Testis (tissue), 3 donors: ENCODE results near the gene KTI12. TPM values are rescaled to one million over a fixed set of nuclear protein-coding genes. Genes with fewer than 3 reads are reported as not detected.

Experiments used
- DNase-seq: peaks from one replicate; pipeline ENCODE4 v3.0.0-alpha.2; 2019
- H3K27ac ChIP-seq, 2 donors: fragments of 200-600 bp; sonication (generic); one replicate each; pipeline ENCODE4 v1.5.1; 2019
- H3K27me3 ChIP-seq: fragments of 200-600 bp; sonication (generic); one replicate; pipeline ENCODE4 v1.5.1; 2019
- H3K36me3 ChIP-seq: fragments of 200-600 bp; sonication (generic); one replicate; pipeline ENCODE4 v1.5.1; 2017; ENCODE audit warnings: low read depth; ENCODE audit errors: missing control alignments
- H3K4me1 ChIP-seq: fragments of 200-600 bp; sonication (generic); one replicate; pipeline ENCODE4 v1.5.1; 2019
- H3K4me3 ChIP-seq, 2 donors: fragments of 200-600 bp; sonication (generic); one replicate each; pipeline ENCODE4 v1.5.1; 2017 to 2019
- H3K9me3 ChIP-seq: fragments of 200-600 bp; sonication (generic); one replicate; pipeline ENCODE4 v1.5.1; 2017
- POLR2A ChIP-seq: fragments of 450-650 bp; IDR thresholded peaks from one replicate; pipeline ENCODE4 v1.6.1; 2017; ENCODE audit warnings: antibody characterized with exemption, mild to moderate bottlenecking, moderate library complexity
- WGBS, 2 donors: methylation state at CpG; one replicate each; pipeline ENCODE4 v1.1.5; 2018; 5-methylcytosine and 5-hydroxymethylcytosine counted together
- intact Hi-C: fragments of 100-400 bp; cut with DNase I; formaldehyde crosslinking; loops from one replicate; pipeline ENCODE4 v1.15.1; 2023; ENCODE audit warnings: low total_unique reads
- polyA plus RNA-seq: library from polyadenylated mRNA; stranded (reverse); fragments of 350-450 nt; fragmentation: Illumina TruSeq; extraction: RNeasy Lipid Tissue Mini Kit (QIAGEN cat#74804); gene quantifications from one replicate; pipeline ENCODE4 v1.2.3, GENCODE V29; 2014; ENCODE audit warnings: low read depth, low replicate concordance; ENCODE audit not compliant: insufficient read depth
- total RNA-seq, 2 donors: library from RNA; depleted of rRNA; stranded (reverse); fragments of >200 nt; gene quantifications; one replicate each; pipeline ENCODE4 v1.2.3, GENCODE V29; 2016
- TF ChIP-seq, protein P1 (sequence below), 3 experiments: fragments of 450-650 bp in 2 of 3; fragments of 200-600 bp in 1 of 3; sonication (generic) in 1 of 3; IDR thresholded peaks; one replicate each; pipeline ENCODE4 v1.5.1; 2016 to 2019; ENCODE audit warnings: antibody characterized with exemption in 3 of 3, mild to moderate bottlenecking in 2 of 3, moderate library complexity in 1 of 3

KTI12 gene
- total and polyA plus RNA-seq, 3 donors from 2014 or later: 10.6 to 15.7 (median 15.2) TPM

DNA sequence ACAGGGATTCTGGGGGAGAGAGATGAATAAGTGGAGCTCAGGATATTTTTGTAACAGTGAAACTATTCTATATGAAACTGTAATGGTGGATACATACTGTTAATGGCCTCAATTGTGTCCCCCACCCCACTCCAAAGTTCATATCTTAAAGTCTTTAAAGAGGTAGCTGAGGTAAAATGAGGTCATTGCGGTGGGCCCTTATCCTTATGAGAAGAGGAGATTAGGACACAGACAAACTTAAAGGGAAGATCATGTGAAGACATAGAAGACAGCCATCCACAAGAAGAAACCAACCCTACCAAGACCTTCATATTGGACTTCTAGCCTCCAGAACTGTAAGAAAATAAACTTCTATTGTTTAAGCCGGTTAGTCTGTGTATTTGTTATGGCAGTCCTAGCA, 11.6 kb upstream of the KTI12 start:
- no peaks in the 10 kb centered on the region for H3K36me3 ChIP-seq
- H3K27ac ChIP-seq: no peak overlapping the region
- TF ChIP-seq, protein P1, sequence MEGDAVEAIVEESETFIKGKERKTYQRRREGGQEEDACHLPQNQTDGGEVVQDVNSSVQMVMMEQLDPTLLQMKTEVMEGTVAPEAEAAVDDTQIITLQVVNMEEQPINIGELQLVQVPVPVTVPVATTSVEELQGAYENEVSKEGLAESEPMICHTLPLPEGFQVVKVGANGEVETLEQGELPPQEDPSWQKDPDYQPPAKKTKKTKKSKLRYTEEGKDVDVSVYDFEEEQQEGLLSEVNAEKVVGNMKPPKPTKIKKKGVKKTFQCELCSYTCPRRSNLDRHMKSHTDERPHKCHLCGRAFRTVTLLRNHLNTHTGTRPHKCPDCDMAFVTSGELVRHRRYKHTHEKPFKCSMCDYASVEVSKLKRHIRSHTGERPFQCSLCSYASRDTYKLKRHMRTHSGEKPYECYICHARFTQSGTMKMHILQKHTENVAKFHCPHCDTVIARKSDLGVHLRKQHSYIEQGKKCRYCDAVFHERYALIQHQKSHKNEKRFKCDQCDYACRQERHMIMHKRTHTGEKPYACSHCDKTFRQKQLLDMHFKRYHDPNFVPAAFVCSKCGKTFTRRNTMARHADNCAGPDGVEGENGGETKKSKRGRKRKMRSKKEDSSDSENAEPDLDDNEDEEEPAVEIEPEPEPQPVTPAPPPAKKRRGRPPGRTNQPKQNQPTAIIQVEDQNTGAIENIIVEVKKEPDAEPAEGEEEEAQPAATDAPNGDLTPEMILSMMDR (IDR thresholded peaks at IDR 0.05): no peak
- no peak for TF ChIP-seq POLR2A
- no peaks in the 10 kb centered on the region for H3K27me3 ChIP-seq
- no peaks in the 10 kb centered on the region for H3K4me1 ChIP-seq
- intact Hi-C loops: no loop called here
- no peaks in the 10 kb centered on the region for H3K9me3 ChIP-seq
- H3K4me3 ChIP-seq: no peak overlapping the region
- no peak for DNase-seq
- 81 to 84% methylated on average over 2 of the region's 2 CpGs for WGBS, 2 donors

DNA sequence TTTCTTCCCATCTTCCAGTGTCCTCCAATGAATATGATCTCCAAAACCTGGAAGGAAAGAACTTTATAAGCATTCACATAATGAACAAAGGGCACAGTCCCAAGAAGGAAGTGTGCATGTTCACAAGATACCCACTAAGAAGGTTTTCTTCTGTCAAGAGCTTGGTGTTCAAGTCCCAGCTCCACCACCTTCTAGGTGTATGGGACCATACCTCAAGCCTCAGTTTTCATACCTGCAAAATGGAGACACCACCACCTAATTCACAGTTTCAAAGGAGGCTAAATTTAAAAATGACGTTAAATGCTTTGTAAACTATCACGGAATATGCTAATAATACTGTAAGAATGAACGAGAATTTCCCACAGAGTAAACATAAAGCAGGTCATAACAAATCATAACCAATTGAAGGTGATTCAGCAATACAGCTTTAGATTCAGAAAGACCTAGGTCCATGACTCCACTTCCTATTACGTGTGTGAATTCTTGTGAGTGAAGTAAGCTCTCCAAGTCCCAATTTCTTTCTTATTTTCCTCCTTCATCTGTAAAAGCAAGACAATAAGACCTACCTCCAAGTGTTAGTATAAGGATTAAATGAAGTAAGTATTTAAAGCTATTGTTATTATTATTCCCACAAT, 8.1 kb upstream of the KTI12 start:
- no peak overlapping the region for H3K27ac ChIP-seq
- H3K27me3 ChIP-seq: no peaks in the 10 kb centered on the region
- TF ChIP-seq, protein P1 (IDR thresholded peaks at IDR 0.05): no peak
- no peak for TF ChIP-seq POLR2A
- H3K9me3 ChIP-seq: no peaks in the 10 kb centered on the region
- H3K4me1 ChIP-seq: no peaks in the 10 kb centered on the region
- no peak overlapping the region for H3K4me3 ChIP-seq
- intact Hi-C loops: no loop called here
- WGBS, 2 donors: 91 to 94% methylated on average over 4 of the region's 4 CpGs
- DNase-seq: no peak
- no peaks in the 10 kb centered on the region for H3K36me3 ChIP-seq

DNA sequence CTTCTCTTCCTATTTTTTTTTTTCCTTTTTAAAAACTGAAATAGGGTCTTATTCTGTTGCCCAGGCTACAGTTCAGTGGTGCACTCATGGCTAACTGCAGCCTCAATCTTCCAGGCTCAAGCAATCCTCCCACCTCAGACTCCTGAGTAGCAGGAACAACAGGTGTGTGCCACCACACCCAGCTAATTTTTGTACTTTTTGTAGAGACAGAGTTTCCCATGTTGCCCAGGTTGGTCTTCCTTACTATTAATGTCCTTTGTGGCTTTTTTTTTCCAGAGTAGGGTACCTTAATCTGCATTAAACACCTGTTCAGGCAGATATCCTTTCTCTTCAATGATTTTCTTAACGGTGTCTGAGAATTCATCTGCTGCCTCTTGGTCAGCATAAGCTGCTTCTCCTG, 4.3 kb upstream of the KTI12 start:
- H3K36me3 ChIP-seq: no peaks in the 10 kb centered on the region
- no peak for DNase-seq
- intact Hi-C loops: no loop called here
- no peak overlapping the region for H3K4me3 ChIP-seq
- H3K9me3 ChIP-seq: no peaks in the 10 kb centered on the region
- no peak overlapping the region for H3K27ac ChIP-seq
- H3K4me1 ChIP-seq: peaks cover 4% of the 10 kb centered on the region
- H3K27me3 ChIP-seq: no peaks in the 10 kb centered on the region
- 96 to 100% methylated on average over 1 of the region's 1 CpG for WGBS, 2 donors
- TF ChIP-seq, protein P1 (IDR thresholded peaks at IDR 0.05): no peak
- TF ChIP-seq POLR2A: no peak

DNA sequence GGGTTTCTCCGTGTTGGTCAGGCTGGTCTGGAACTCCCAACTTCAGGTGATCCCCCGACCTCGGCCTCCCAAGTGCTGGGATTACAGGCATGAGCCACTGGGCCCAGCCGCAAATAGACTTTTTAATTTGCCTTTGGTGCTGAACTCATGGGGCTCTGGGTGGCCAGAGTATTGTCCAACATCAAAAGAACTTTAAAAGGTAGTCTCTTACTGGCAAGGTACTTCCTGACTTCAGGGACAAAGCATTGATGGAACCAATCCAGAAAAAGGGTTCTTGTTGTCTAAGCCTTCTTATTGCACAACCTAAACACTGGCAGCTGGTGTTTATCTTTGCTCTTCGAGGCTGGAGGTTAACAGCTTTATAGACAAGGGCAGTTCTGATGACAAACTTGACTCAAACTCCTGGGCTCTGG, 3.8 kb upstream of the KTI12 start:
- Histone ChIP-seq H3K4me3 (no peak overlapping the region), H3K27ac (no peak overlapping the region), H3K36me3 (no peaks in the 10 kb centered on the region), H3K9me3 (no peaks in the 10 kb centered on the region), H3K27me3 (no peaks in the 10 kb centered on the region), H3K4me1 (peaks cover 4% of the 10 kb centered on the region)
- no peak for DNase-seq
- WGBS, 2 donors: 65 to 88% methylated on average over 3 to 5 of the region's 5 CpGs
- intact Hi-C loops: no loop called here
- TF ChIP-seq POLR2A: no peak
- TF ChIP-seq, protein P1 (IDR thresholded peaks at IDR 0.05): no peak

DNA sequence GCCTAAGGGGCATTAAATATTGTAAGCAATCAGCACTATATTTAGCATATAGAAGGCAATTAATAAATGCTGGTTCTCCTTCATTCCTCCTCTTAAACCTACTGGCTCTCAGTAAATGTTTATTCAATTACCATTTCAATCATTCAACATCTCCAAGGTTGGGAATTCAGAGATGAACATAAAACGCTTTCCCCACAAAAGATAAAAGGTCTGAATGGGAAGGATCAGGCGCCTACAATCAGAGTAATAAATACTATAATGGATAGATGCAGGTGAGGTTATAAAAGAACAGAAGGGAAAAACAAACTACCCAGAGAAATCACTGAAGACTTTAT, 407 bp upstream of the KTI12 start:
- H3K9me3 ChIP-seq: no peaks in the 10 kb centered on the region
- DNase-seq: no peak
- no peaks in the 10 kb centered on the region for H3K36me3 ChIP-seq
- intact Hi-C loops: no loop called here
- 69 to 71% methylated on average over 2 of the region's 2 CpGs for WGBS, 2 donors
- H3K27me3 ChIP-seq: no peaks in the 10 kb centered on the region
- TF ChIP-seq, protein P1 (IDR thresholded peaks at IDR 0.05): no peak
- no peak for TF ChIP-seq POLR2A
- peak overlapping the region; percentile 75 to 85 for H3K27ac ChIP-seq
- peaks cover 19% of the 10 kb centered on the region for H3K4me1 ChIP-seq
- H3K4me3 ChIP-seq: peak overlapping the region; percentile 89 to 91
